ENCODE measurements around the gene ITSN1.
A peak's percentile ranks its signal among the peaks of the same experiment; 100 is the strongest.

The ITSN1 gene

DNA sequence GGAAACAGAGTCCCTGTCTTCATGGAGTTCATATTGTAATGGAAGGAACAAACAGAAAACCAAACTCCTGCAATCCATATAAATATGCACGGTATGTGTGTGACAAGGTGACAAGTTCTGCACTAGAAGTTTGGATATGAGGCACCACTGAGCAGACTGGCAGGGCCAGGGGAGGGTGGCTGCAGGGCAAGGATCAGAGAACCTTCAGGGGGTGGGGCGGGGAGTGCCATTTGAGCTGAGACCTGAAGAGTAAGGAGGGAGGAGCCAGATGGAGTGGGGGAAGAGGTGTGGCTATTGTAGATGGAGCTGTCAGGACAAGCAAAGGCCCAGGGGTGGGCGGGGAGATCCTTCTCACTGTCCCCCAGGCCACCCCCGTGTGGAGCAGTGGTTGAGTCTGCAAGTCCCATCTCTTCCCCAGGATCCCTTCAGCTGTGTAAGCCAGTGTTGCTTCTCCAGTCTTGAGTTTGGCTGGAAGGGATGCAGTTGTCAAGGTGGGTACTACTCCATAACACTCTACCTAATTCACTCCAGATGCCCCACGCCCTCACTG, 196.9 kb downstream of the ITSN1 start:
- DNase-seq (ENCODE audit: low spot score) = no peak

DNA sequence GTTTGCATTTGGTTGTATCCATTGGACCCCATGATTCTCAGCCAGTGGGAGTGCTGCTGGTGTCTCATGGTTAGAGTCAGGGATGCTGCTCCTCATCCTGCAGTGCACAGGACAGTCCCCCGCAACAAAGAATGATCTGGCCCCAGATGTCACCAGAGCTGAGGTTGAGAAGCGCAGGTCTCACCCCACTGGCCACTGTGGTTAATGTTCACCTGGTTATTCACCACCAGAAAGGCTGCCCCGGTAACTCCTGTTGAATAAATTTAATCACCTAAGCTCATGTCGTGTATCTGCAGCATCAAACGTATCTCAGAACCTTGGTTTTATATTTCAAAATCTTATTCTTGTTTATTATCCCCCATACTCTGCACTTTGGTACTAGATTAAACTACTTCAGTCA, 197.5 kb downstream of the ITSN1 start:
- DNase-seq (ENCODE audit: low spot score) = no peak

DNA sequence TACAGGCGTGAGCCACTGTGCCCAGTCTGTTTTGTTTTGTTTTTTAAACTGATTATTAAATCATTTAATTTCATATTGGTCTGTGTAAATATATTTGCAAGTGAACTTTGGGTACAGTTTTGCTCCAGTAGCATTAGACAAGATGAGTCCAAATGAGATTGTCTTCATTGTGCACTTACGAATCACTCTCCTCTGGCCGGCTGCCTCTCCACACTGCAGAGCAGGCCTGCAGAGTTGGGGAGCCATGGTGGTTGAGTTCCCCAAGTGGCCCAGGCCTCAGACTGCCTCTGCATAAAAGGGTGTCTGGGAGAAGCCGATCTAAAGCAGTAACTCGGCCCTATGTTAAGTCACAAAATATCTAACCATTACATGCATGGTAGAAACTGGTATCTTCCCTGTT, 198.5 kb downstream of the ITSN1 start:
- DNase-seq (ENCODE audit: low spot score) = peak; percentile 40

DNA sequence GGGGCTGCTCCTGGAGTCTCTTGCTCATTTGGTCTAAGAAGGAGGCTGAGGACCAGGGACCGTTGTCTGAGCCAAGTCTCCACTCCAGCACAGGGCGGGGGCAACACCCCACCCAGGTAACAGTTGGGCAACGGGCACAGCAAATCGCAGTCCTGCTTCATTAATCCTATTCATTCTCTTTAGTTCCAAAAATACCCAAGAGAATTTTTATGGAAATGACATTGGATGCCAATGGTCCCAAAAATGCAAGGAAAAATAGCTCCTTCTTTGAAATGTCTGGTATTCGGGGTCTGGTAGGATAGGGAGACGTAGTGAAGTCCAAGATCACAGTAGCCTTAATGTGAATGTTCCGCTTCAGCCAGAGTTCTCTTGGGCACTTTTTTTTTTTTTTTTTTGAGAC, 199.3 kb downstream of the ITSN1 start:
- DNase-seq (ENCODE audit: low spot score) = no peak

DNA sequence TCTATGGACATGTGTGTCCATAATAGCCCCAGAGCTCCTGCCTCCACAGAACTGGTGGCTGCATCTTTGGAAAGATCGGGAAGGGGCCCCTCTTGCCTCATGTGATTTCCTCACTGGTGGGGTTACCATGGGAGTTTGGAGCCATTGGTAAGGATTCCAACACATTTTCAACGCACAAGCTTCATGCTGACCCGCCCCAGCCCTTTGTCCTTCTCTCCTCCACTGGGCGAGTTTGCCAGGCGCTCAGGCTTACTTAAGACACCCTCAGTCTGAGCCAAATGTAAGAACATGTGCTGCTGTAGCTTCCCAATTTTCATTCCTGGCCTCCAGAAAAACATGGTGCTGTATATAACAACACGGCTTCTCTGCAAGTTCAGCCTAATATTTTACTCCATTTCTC, 200.9 kb downstream of the ITSN1 start:
- DNase-seq (ENCODE audit: low spot score) = no peak

DNA sequence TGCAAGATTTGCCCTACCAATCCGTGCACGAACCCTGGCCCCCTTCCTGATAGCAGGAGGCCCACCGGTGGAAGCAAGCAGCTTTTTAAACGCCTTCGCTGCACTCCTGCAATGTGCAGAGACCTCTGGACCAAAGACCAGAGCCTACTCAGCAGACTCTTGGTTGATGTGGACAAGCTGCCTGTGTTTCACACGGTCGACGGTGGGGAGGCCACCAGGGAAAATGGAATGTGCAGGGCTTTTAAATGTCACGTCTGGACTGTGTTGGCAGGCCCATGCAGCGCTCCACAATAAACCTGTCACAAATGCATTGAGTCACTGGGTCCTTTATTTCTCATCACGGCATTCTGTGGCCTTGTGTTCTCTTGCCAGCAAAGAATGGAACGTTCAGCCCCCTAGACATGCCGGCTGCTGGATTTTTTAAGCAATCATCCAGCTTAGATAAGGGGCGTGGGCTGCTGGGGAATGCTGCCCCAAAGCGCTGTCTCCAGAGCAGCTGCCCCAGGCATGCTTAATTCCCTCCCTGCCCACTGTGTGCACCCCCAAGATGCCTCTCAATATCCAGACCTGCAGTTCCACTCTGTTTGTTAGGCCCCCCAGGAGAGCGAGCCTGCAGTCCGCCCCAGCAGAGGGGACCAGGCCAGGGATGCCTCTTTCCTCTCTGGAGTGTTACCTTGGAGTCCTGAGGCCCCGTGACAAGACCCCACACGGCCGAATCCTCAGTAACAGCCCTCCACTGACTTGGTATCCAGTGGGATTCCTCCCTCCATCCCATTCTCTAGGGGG, 202.0 kb downstream of the ITSN1 start:
- peak; percentile 60 for DNase-seq (ENCODE audit: low spot score)

DNA sequence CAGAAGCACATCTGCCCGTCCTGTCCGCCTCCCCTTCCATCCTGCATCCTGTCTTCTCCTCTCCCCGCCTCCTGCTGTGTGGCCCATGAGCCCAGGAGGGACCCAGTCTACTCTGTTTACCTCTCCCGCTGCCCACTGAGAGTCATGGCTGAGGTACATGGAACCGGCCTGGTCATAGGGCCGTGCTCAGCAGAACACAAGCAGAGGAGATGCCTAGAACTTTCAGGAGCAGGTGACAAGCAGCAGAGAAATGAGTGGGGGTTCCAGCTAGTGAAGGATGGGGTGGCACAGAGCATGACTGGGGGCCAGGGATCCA, 202.5 kb downstream of the ITSN1 start:
- no peak for DNase-seq (ENCODE audit: low spot score)

DNA sequence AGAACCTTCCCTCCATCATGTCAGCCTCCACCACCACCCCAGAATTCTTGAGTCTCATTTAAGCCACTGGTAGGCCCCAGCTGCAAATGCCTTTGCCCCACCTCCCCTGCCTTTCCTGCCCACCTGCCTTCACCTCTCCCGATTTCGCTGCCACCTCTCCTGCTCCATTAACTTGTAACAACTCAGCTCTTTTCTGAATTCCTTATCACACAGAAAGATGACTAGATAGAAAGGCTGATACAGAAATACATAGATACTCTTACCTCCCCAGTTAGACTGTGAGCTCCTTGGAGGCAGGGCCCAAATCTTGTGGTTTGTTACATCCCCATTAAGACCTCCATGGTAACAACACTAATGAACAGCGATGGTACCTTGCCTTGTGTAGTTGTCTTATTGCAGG, 203.8 kb downstream of the ITSN1 start:
- DNase-seq (ENCODE audit: low spot score) = no peak

DNA sequence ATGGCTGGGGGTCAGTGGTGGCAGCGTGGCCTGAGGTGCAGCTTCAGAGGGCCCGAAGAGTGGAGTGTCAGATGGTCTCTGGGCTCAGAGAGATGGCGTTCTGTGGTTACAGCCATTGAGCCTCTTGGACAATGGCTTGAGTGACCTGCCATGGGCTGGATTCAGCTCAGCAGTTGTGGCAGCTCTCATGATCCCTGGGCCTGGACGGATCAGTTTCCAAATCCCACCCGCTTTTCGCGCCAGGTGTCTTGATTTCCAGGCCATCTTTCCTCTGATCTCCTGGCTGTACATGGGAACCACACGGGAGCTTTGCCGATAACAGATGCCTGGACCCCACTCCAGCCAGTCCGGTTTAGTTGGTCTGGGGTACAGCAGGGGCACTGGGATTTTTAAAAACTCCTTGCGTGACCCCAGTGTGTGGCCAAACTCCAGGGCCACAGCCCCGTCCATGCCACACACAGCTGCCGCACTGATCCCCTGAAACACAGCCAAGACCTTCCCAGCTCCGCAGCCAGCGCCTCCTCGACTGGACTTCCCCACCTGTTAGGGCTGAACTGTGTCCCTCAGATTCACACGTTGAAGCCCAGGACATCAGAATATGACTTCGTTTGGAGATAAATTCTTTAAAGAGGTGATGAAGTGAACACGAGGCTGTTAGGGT, 205.4 kb downstream of the ITSN1 start:
- no peak for DNase-seq (ENCODE audit: low spot score)

DNA sequence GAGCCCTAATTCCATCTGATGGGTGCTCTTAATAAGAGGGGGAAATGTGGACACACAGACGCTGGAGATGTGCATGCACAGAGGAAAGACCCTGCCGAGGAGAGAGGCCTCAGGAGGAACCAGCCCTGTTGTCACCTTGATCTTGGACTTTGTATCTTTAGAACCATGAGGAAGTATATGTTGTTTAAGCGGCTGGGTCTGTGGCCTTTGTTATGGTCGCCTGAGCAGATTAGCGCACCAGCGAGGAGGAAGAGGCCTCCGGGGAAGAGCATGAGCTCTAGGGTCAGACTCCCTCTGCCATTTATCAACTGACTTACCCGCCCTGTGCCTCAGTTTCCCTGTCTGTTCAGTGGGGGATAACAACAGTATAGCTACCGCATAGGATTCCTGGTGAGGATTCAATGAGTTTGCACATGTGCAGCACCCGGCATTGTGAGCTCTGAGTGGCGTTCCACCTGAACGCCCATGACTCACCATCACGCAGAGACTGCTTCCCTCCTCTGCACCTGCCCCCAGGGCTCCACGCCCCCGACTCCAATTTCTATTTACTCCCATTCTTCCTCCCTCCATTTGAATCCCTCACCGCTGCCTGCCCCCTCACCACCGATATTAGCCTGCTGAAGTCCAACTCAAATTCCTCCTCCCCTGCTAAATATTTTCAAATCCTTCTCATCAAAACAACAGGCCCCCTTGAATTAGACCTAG, 206.1 kb downstream of the ITSN1 start:
- DNase-seq (ENCODE audit: low spot score) = no peak

DNA sequence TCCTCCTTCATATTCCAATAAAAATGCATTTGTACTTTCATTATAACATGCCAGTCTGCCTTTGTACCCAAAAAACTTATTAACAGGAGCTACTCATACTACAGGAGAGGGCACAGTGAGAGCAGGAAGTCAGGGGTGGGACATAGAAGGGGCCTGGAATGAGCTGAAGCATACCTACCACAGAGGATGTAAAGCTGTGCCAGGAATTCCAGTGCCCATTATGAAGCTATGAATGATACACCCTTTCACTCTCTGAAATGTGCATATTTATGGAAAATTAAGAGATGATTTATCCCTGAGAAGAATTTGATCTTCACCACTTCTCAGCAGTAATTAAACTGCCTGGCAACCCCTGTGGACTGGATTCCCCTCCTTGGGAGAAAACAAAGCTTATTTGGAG, 207.5 kb downstream of the ITSN1 start:
- DNase-seq (ENCODE audit: low spot score) = no peak

DNA sequence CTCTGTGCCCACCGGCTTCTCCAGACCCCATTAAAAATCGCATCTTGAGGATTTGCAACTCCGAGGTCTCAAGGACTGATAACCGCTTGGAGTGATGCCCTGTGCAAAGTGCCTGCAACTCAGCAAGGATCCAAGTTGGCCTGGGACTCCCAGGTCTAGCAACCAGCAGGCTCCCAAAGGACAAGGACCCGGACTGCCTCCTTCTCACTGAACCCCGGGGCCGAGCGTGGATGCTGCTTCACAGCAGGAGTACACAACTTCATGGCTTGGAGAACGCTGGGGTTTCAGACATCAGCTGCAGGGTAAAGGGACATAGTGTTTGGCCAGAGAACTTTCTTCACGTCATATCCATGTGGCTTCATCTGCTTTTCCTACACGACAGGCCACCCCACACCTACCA, 208.1 kb downstream of the ITSN1 start:
- DNase-seq (ENCODE audit: low spot score) = no peak

DNA sequence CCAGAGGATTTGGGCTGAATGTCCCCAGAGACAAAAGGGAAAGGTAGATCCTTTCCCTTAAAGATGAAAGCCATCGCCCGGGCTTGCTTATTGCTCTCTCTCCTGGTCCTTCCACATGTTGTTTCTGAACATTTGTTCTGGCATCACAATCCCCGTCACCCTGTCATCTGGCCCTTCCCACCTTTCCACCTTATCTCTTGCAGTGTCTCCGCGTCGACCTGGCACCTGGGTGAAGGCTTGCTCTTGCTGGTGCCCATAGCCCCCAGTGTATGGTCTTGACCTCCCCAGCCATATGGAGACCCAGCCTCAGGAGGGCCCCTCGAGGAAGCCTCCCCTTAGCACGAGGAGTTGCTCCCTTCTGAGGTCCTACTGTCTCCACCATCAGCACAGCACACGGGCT, 208.7 kb downstream of the ITSN1 start:
- no peak for DNase-seq (ENCODE audit: low spot score)

DNA sequence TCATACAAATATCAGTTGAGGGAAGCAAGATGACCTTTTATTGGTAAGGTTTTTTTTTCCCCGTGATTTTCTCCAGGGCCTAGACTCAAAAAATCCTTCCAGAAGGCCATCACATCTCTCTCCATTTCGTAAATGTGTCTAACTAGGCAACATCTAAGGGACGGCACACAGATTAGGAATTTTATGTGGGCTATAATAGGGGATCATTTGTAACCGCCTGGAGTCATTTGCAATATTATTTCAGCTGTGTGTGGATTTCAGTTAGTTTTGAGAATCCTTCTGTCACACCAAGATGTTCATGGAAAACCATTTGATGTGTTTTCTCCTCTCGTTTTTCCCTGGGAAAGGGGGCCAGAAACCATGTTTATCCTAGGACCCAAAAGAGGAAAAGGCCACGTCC, 210.2 kb downstream of the ITSN1 start:
- no peak for DNase-seq (ENCODE audit: low spot score)

DNA sequence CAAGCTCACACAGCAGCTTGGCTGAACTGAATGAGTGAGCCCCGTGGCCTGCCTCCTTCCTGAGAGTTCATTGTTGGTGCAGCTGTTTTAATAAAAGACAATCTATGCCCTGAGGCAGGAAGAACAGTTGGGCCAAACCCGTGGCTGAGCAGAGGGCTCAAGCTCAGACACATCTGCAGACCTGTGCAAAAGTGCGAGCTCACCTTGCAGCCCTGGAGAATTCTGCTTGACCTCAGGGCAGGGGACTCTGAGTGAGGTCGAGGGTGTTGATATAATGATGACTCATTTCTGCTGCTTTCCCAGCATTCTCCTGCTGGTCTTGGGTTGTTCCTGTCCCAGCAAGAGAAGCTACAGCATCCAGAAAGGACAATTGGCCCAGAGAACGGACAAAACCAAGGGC, 212.3 kb downstream of the ITSN1 start:
- no peak for DNase-seq (ENCODE audit: low spot score)

DNA sequence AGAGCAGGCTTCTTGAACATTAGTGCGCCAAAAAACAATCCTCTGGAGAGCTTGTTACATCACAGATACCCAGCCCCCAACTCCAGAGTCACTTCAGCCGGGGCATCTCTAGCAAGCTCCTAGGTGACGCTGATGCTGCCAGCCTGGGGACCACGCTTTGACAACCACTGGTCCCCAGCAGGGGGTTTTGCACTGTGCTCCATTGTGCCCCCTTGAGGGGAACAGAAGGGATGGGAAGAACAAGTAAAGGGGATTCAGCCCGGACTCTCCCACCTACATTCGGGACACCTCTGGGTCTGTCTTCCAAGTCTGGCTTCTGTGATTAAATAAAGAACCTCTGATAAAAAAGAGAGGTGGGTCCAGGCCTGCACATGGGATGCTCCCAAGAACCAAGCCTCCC, 212.9 kb downstream of the ITSN1 start:
- no peak for DNase-seq (ENCODE audit: low spot score)

DNA sequence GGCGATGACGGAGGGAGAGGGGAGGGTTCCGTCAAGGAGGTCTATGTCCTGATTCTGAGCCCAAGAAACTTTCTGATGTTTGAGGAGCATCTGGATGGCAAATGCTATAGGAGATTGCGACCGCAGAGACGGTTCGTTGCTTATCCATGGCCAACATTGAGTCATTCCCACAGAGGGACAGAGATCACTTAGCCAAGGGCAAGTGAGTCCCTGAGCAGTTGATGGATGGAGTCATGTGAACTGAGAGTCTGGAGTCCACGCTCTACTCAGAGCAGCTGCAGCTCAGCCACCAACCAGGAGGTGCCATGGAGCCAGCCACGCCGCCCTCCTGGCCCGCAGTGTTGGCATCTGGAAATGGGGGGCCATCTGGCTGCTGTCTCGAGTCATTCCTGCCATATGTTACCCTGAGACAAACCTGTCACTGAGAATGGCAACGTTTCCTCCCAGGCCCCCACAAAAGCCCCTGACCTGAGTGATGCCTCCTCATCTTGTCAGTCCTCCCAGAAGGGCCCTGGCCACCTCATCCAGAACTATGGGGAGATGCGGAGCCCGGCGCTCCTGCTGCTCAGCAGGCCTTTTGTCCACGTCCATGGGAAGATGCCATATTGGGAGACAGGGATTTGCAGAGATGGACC, 214.7 kb downstream of the ITSN1 start:
- DNase-seq (ENCODE audit: low spot score) = no peak

DNA sequence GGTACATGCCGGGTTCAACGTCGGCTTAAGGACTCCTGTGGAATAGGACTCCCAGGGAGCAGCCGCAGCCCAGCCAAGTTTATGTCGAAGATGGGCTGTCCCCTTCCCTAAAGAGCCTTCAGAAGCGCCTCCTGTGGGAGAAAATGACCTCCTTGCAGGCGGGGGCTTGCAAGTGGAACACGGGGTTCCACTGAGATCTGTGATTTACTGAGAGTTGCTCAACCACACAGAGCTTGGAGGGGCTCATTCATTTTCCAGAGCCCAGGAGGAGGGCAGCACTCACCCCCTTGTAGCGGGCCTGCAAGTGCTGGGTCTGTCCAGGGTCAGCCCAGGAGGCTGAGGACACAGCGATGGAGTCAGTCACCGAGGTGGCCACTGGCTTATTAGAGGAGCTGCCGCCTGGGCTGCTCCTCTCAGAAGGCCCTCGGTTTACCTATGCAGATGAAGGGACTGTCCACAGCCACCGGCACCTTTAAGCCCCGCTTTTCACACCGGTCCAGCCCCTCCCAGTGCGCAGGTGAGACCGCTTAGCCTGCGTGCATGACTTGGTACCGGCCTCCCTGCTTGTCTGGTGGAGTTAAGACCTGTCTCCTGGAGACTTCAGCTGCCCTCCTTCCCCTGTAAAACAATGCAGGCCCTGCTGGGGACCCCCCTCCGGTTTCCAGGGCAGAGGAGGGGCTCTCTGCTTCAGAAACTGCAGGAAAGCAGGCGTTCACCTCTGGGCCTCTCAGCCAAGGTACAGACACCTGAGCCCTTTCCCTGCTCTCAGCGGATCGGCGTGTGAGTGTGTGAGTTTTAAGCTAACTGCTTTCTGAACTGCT, 215.8 kb downstream of the ITSN1 start:
- no peak for DNase-seq (ENCODE audit: low spot score)

DNA sequence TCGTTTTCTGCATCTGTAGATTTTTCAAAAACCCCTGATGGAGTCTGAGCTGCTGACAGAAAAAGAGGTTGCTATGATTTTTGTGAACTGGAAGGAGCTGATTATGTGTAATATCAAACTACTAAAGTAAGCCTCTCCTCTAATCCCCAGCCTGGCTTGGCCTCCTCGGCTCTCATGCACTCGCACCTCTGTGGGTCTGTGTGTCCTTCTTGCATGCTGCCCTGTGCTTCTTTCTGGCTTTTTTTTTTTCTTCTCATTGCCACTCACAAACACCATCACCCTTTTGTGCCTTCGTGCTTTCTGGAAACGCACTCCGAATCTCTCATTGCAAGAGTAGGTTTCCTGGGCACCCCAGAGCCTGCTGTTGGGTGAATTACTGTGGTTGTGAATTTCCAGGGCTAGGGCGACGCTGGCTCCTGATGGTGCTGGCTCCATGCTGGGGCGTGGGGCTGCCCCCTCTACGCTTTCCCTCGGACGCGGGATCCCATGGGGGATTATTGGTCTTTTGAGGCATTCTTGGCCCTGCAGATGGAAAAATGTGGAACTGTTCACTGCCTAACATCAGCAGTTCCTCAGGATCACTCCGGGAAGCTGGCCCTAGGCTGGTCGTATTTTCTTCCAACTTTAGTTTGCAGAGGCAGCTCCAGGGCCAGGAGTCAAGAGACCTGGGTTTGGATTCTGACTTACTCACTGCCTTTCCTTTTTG, 216.5 kb downstream of the ITSN1 start:
- DNase-seq (ENCODE audit: low spot score) = no peak

DNA sequence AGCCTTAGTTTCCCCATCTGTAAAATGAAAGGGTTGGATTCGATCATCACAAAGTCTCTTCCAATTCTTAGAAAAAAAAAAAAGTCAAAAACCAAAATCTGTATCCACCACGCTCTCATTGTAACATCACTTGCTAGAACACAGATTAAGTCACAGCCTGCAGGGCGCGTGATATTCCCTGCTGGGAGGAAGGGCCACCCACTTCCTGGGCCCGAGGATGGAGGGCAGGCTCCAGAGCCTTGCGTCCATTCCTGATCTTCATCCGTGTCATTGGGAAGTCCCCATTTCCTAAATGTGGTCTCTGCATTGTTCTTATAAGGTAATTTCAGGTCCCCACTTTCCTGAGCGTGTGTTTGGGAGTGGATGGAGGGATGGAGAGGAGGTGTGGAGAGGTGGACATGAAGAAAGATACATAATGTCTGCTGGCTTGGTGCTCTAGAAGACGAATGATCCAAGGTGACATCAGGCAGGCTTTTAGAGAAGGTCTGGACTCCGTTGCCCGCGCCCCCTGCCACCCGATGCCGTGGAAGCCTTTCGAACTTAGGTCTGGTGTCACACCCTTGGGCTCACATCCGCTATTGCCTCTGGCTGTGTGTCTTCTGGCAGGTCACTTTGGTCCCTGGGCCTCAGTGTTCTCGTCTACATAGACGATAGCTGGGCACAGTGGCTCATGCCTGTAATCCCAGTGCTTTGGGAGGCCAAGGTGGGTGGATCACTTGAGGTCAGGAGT, 217.2 kb downstream of the ITSN1 start:
- DNase-seq (ENCODE audit: low spot score) = no peak
